AG20443 (cell line): ENCODE data around the gene NAV2.
A peak's percentile ranks its signal among the peaks of the same experiment; 100 is the strongest.

Experiments
- DNase-seq: peaks from one replicate; pipeline ENCODE4 v3.0.0; 2012; ENCODE audit warnings: low spot score, mixed read lengths

NAV2 gene

DNA sequence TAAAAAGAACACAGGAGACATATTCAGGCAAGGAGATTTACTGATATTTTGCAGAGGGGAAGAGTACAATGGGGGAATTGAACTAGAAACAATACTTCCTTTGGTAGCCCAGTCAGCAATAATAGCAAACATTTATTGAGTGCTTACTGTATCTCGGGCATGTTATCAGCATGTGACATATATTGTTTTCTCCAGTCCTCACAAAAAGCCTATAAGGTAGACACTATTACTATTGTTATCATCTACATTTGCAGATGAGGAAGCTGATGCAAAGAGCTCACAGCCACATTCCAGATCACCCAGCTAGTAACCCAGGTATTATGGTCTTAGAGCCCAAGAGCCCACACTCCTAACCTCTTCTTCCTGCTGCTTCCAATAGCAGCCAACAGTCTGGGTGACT, 27.9 kb downstream of the NAV2 start:
- no peak for DNase-seq

DNA sequence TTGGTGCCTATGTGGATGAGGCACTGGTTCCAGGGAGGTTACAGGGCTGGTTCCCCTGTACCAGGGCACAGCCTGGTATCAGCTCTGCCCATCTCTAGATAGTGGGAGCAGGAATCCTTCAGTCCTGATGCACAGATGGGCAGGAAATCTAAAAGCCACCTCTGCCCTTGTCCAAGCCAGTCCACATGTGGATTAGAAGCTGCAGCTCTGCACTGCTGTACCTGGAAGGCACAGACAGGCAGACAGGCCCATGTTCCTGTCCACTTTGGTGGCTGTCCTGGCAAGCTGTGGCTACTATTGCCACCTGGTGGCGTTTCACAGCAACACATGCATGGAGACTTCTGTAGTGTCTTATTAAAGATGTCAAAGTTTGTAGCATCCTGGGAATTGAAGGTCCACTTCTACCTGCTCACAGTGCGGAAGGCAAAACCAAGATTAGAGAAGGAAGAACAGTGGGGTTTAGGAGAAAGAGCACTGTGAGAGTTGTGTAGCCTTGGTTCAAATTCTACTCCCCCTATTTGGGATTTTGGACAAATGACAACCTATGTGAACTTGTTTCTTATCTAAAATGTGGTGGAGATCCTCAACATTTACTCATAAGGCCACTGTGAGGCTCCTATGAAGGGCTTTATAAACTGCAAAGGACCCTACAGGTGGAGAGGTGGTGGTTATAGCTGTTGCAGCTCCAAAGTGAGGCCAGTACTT, 30.1 kb downstream of the NAV2 start:
- DNase-seq = peak; percentile 73

DNA sequence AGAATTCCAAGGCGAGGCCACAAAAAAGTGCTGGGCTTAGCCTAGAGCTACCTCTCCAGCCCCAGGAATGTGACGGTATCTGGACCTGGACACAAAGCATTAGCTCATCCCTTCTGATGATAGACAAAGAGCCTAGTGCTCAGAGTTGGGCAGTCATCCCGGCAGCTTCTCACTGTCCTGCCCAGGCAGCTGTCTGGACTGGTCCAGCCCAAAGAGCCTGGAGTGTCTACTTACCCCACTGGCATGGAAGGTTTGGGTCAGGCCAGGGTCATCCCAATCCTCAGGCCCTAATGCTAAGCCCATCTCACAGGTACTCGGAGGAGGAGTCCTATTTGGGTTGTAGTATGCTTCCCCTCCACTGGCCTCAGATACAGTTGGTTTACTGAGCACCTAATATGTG, 31.0 kb downstream of the NAV2 start:
- DNase-seq = no peak

DNA sequence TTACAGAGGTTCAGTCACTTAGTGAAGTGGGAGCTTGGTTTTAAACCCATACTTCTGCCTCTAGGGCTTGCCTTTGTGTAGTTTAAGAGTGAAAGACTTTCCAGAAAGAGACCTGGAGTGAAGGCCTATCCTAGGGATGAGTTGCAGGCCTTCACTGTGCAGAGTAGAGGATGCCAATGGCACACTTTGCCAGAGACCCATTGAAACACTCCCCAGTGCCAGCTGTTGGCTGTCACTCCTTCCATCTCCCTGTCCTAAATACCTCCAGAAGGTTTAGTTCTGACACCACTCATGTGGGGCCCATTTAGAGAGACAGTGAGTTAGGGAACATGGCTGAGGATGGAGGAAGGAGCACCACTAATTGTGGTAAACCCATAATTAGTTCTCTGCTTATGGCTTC, 31.5 kb downstream of the NAV2 start:
- DNase-seq = no peak

DNA sequence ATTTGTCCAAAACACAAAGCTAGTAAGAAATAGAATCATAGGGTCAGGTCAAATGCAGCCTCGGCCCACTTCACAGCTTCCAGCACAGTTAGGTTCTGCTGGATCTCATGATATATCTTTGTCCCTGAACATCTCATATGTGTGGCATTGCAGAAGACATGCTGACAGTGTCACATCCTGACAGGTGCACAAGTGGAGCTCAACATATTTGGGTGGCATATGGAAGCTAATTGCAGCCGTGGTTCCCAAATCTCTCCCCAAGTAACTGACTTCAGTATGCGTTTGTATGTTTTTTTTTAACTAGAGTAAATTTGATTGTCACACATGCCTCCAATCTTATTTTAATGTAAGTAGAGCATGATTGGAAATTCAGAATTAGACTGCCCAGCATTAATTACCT, 33.4 kb downstream of the NAV2 start:
- no peak for DNase-seq

DNA sequence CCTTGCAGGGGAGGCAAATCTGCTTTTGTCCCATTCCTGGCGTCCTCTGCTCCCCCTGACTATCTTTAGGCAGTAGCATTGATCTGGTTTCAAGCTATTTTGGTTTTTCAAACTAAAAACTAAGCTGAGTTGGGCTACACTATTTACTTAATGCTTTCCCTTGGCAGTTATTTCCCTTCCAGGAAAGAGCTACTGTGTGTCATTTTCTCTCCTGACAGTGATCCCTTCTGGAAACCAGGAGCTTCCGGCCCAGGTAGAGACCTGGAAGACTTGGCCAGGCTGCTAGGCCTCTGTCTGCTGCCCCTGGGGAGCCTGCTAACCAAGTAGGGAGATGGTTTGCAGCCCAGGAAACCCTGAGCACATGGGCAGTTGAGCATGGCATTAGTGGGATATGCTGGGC, 35.0 kb downstream of the NAV2 start:
- DNase-seq = no peak

DNA sequence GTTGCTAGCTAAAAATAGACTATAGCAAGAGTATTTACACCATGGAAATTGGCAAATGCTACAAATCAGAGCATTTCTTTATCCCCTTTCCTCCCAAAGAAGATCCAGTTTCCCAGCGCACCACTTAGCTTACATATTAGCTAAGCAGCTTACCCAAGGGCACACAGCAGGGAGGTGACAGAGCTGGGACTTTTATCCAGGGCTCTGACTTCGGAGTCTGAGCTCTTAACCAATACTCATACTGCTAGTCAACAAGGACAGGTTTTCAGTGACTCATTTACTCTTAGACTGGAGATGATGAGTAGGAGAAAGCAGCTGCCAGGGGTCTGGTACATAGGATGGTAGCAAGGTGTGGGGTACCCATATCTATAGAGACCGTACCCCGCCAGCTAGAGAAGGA, 38.4 kb downstream of the NAV2 start:
- DNase-seq = no peak

DNA sequence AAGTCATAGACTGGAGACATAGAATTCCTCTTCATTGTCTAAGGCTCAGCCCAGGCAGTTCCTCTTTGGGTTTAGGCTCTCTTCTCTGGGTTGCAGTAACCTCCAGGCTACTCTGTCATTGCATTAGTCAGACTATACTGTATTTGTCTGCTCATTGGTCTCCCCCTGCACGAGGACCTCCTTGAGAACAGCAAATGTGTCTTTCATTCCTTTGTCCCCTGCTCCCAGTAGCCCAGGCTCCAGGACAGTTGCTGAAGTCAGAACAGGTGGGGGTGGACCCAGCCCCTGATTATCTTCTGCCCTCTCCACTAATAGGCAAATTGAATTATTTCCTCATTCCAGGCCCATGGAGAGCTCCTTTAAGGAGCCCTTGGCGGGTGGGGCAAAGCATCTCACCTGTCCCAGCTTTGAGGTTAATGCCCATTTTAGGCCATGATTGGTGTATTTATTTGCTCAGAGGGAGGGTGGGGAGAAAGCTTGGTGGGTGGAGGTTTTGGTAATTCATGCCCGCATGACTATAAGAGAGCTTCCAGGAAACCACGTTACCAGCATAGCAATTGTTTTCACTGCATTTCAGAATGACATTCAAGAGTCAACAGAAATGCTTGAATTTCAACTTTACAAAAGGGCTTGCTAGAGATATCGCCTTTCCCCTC, 40.9 kb downstream of the NAV2 start:
- DNase-seq = peak; percentile 43

DNA sequence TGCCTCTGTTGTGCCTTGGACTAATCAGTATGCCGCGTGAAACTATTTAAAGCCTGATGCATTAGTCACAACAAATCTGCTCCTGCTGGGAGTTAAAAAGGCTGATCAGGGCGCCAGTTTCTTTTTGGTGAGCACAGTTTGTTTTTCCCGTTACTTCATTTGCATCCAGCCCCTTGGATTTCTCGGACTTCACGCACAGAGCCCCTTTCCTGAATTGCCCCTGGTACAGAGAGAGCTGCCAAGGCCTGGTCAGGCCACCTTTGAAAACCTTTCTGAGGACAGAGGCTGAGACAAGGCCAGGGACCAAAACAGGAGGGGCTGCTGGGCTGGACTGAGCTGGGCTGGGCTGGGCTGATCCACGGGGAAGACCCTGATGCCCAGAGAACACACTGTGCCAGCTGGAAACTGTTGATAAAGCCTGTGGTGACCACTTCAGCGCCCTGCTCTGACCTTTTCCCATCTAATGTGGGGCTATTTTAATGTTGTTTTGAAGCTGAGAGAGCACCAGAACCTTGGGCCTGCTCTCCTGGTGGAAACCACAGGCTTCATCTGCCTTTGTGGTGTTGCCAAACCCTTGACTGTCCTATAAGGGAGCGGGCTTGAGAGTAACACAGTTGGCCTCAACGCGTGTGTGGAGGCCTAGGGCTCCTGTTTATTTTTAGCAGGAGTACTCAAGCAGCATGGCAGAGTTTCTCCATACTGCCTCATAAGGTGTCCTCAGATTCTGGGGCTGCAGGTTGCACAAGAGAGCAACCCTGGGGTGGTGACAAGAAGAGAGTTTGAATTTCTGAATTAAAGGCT, 44.2 kb downstream of the NAV2 start:
- peak; percentile 69 for DNase-seq

DNA sequence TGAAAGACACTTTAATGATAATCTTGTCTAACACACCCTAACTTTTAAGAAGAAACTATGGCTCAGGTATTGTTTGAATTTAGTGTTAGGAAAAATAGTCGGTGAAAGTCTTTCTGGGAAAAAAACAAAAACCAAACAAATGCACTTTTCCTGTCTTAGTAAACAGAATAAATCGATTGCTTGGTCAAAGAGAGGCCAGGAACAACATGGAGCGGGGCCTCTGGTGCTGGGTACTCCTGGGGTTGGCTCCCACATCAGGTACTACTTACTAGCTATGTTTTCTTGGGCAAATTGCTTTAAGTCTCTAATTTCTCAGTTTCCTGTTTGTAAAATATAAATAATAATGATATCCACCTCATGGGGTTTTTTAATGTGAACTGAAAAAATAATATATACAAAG, 46.8 kb downstream of the NAV2 start:
- no peak for DNase-seq

DNA sequence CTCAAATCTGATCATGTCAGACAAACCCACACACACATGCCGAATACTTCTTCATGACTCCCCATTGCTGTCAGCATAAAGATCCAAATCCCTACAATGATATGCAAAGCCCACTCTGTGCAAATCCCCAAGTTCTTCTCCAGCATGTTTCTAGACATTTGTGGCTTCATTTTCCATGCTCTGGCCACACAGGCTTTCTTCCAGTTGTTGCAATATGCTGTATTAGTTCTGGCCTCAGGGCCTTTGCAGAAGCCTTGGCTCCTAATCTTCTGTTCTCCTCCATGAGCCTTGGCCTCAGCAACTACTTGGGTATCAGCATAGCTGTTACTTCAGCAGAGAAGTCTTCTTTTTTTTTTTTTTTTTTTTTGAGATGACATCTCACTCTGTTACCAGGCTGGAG, 49.6 kb downstream of the NAV2 start:
- no peak for DNase-seq

DNA sequence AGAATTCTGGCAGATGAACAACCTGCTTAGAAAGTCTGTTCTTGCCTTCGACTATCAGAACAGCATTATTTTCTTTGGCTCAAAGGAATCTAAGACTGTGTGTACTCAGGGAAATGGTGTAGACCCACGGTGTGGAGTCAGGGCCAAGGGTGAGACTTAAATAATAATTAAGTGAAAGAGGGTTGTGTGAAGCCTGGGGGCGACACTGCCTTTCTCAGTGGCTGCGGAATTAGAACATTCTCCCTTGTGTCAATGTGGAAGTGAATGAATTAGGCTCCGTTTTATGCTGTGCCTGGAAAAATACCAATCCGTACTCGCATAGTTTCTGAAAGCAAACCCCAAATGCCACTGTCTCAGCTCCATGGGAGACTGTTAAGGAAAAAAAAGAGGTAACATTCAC, 50.7 kb downstream of the NAV2 start:
- DNase-seq = no peak

DNA sequence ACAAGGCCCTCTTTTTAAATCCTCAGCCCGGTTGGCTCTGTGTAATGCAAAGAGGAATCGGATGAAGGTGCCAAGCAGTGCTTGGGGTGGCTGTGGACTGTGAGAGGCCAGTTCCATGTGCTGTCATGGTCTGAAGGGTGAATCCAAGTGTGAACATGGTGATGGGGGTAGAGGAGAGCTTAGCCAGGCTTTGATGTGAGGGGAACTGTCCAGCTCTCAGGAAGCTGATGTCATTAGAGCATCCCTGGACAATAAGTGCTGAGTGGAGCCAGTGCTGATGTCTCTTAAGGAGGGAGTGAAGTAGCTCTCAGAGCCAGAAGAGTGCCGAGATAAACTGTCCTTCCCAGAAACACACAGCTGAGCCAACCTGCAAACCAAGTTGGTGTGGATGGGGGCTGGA, 53.6 kb downstream of the NAV2 start:
- peak; percentile 39 for DNase-seq

DNA sequence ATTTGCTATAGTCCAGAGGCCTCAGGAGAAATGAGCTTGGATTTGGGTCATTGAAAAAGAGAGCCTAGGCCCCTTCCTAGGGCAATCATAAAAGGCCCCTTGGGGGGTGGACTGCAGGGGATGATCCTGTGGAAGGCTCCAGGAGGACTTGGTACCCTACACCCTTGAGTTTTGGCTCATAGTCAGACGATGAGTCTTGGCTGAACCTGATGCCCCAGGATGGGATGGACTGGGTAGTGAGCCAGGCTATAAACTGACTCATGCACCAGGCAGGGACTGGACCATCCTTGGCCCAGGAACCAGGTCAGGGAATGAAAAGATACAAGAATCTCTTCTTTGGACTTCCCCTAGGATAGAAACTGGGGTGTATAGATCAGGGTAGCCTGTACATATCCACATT, 54.2 kb downstream of the NAV2 start:
- peak; percentile 62 for DNase-seq

DNA sequence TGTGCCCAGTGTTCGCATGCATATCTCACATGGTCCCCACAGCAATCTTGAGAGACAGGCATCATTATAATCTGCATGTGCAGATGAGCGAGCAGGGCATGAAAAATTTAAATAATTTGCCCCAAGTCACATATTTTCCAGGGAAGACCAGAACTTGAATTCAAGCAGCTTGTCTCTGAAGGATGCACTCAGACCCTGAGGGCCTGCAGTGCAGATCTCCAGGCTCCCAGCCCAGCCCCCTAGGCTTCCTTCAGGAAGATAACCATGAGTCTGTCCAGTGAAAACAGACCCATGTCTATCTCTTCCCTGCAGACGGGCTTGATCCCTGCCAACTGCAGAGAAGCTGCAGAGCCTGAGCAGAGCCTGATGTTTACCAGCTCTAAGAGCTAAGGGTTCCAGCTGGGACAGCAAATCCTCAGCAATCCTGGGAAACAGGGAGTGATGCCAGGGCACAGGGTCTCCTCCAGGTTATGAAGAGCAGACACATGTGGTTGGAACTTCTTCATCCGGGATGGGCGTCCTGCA, 55.1 kb downstream of the NAV2 start:
- no peak for DNase-seq

DNA sequence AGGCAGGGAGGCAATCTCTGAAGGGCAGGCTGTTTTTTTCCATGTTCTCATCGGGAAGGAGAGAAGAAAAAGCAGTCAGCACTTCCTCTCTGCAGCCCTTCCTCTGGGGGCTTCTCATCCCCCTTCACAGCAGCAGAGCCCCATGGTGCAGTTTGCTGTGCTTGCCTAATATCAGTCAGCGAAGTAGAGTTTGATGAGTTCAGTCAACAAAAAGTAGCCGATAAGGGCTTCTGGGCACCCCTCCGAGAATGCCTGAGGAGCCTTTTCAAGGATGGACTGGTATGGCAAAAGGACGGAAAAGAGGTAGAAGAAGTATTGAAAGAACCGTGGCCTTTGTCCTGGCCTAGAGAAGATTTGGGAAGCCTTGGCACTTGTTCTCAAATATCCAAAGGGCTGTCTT, 55.6 kb downstream of the NAV2 start:
- DNase-seq = no peak

DNA sequence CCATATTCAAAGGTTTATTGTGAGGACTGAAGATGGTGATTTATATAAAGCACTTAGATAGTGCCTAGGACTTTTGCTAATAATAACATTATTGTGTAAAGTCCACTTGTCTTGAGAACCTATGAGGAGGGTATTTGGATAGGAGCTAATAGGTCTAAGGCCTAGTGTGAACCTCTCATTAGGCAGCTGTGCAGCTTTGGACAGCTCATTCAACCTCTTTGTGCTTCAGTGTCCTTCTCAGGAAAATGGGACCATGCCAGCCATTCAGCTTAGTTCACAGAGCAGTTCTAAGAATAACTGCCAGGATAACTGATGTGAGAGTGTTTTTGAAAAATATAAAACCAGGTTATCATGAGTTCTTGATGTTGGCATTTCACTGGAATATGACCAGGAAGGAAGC, 56.2 kb downstream of the NAV2 start:
- no peak for DNase-seq

DNA sequence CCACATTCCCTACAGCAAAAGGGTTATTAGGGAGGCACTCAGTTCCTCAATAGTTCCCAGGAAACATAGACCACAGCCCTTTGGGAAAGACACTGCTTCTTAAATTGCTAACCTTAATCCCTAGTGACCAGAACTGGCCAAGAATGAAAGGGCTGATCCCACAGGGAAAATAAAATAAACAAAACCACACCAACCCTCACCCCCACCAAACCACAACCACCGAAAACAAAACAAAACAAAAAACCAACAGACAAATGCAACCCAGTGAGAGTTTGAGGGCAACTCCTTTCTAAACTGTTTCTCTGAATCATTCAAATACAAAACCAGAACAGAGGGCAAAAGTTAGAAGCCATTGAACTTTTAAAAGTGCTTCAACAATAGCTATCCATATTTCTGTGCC, 57.2 kb downstream of the NAV2 start:
- DNase-seq = peak; percentile 54

DNA sequence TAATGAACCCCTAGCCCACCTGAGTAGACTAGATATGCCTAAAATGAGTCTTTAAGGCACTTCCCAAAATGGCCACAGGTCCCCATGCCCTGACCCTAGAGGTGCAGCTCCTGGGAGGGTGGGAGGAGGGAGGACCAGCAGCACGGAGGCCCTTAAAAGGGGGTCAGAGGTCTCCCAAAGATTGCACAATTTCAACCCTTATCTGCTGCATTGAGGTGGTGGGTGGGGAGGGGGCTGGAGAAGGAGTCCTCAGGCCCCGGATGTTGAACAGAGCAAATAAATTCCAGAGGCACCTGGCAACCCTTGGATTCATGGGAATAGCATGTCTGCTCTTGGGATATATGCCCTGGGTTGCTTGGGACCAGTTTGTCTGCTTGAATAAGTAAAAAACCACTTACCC, 57.6 kb downstream of the NAV2 start:
- DNase-seq = no peak

DNA sequence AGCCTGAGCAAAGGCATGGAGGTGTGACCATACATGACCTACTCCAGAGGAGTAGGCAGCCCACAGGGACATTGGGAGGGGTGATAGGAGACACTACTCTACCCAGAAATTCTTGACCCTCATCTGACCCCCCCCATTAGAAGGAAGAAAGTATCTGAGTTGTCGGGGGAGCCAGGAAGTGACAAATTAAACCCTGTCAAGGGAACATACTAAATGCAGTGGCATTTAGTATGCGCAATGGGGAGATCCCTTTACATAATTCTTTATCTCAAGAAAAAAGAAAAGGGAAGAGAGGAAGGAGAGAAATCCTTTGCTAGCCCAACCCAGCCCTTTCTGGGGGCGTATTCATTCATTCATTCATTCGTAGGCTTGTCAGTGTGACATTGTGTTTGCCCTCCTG, 58.8 kb downstream of the NAV2 start:
- no peak for DNase-seq

DNA sequence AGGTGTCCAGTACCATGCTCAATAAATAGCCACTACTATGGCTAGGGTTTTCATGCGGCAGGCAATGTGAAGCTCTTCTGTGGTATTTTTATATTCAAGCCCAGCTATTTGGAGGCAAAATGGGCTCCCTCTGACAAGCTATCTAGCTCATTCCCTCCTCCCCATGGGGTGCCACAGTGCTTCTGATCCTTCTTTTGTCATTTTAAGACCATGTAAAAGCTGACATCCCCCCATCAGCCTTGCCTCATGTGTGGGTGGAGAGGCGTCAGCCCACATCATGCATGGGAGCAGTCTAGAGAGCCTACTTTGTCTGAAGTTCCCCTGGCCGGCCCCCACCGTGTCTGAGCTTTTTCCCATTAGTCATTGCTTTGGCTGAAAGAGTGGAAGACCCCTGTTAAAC, 59.8 kb downstream of the NAV2 start:
- DNase-seq = no peak

DNA sequence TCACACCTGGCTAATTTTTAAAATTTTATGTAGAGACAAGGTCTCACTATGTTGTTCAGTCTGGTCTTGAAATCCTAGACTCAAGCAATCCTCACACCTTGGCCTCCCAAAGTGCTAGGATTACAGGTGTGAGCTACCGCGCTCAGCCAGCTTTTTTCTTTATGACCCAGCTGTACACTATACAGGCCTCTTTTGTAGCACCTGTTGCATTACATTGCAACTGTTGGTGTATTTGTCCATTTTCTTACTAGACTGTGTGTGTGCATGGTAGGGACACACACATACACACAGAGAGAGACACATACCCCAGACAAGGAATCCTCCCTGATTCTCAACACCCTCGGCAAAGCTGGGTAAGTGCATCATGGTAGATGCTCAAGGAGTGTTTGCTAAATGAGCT, 61.7 kb downstream of the NAV2 start:
- DNase-seq = no peak
